GM23248 (cell line): ENCODE data around the gene DEPP1.

Experiments
- EZH2 ChIP-seq: fragments of 200-600 bp; sonication (generic); IDR thresholded peaks from 2 replicates; pipeline ENCODE4 v1.6.1; 2018; ENCODE audit warnings: antibody characterized with exemption, mild to moderate bottlenecking; ENCODE audit not compliant: insufficient read depth, poor library complexity, severe bottlenecking
- EZH2phosphoT487 ChIP-seq: fragments of 200-600 bp; sonication (generic); IDR thresholded peaks from 2 replicates; pipeline ENCODE4 v1.6.1; 2018; ENCODE audit warnings: antibody characterized with exemption, moderate library complexity, mild to moderate bottlenecking, low read depth; ENCODE audit not compliant: insufficient read depth

- TF ChIP-seq EZH2 = no peak
- TF ChIP-seq EZH2phosphoT487 = no peak
Measured at GRCh38 chr10:44985175-44985681, 6.6 kb upstream of the DEPP1 start.
